Retinal pigment epithelial cell (primary cell): ENCODE results near the gene TDRD9.

Source experiments
- DNase-seq: peaks from one replicate; pipeline ENCODE4 v3.0.0-alpha.2; 2010; ENCODE audit warnings: low read depth
- H3K4me3 ChIP-seq: 2 replicates; pipeline ENCODE4 v1.5.1; 2011; ENCODE audit warnings: mild to moderate bottlenecking, low read length, control low read depth, moderate library complexity
- CTCF ChIP-seq: conservative IDR thresholded peaks from 2 replicates; pipeline ENCODE4 v1.5.1; 2011; ENCODE audit warnings: low read depth, low read length, control low read depth, inconsistent platforms

Gene TDRD9

GRCh38 chr14:104095426-104096310 is 167.4 kb downstream of the TDRD9 start:
- no peak for DNase-seq
- no peak for TF ChIP-seq CTCF
- no peak overlapping the region for H3K4me3 ChIP-seq

GRCh38 chr14:104096318-104096717 is 168.1 kb downstream of the TDRD9 start:
- TF ChIP-seq CTCF, result no peak
- no peak for DNase-seq
- no peak overlapping the region for H3K4me3 ChIP-seq

GRCh38 chr14:104096751-104097700 is 168.8 kb downstream of the TDRD9 start:
- no peak overlapping the region for H3K4me3 ChIP-seq
- no peak for DNase-seq
- peak; percentile 45 for TF ChIP-seq CTCF

- DNase-seq, result no peak
- no peak overlapping the region for H3K4me3 ChIP-seq
- TF ChIP-seq CTCF, result no peak
Measured at GRCh38 chr14:104098272-104099095, 170.2 kb downstream of the TDRD9 start.

- no peak overlapping the region for H3K4me3 ChIP-seq
- no peak for DNase-seq
- no peak for TF ChIP-seq CTCF
Measured at GRCh38 chr14:104099096-104100041, 171.1 kb downstream of the TDRD9 start.
